SK-N-MC (cell line): ENCODE data around the gene TMTC1.

Source experiments
- EZH2 ChIP-seq: fragments of 200-600 bp; sonication (generic); IDR thresholded peaks from one replicate; pipeline ENCODE4 v1.6.1; 2017; ENCODE audit warnings: antibody characterized with exemption
- FOXP2 ChIP-seq: optimal IDR thresholded peaks from 2 replicates; pipeline ENCODE3; 2011; ENCODE audit warnings: mild to moderate bottlenecking, moderate library complexity; ENCODE audit not compliant: insufficient read depth; ENCODE audit errors: extremely low read length, control extremely low read depth
- POLR2AphosphoS5 ChIP-seq: IDR thresholded peaks from 2 replicates; pipeline ENCODE4 v1.6.1; 2012; ENCODE audit warnings: mild to moderate bottlenecking, low read depth, low read length, borderline replicate concordance

- TF ChIP-seq POLR2AphosphoS5 (no peak), EZH2 (no peak), FOXP2 (no peak)
Observed at GRCh38 chr12:29510591-29511185, 273.1 kb downstream of the TMTC1 start.
